HG03342 (cell line): ENCODE results near the gene EXOC6B.

Source experiments
- ATAC-seq: cut with Tn5 transposase; IDR thresholded peaks from one replicate; pipeline ENCODE4 v1.9.1; 2021; ENCODE audit warnings: mild to moderate bottlenecking, moderate library complexity; ENCODE audit not compliant: unreplicated experiment

The EXOC6B gene

GRCh38 chr2:72139874-72140620 lies 685.8 kb downstream of the EXOC6B start:
- no peak for ATAC-seq

GRCh38 chr2:72139471-72139873 lies 686.4 kb downstream of the EXOC6B start:
- ATAC-seq, result no peak

- ATAC-seq, result no peak
Measured at GRCh38 chr2:72138921-72139381, 686.9 kb downstream of the EXOC6B start.

GRCh38 chr2:72138011-72138881 lies 687.6 kb downstream of the EXOC6B start:
- no peak for ATAC-seq

GRCh38 chr2:72137498-72138010 lies 688.3 kb downstream of the EXOC6B start:
- ATAC-seq, result peak; percentile 85

- ATAC-seq, result peak; percentile 21
Measured at GRCh38 chr2:72136933-72137497, 688.8 kb downstream of the EXOC6B start.

- ATAC-seq, result no peak
Measured at GRCh38 chr2:72136331-72136730, 689.5 kb downstream of the EXOC6B start.

- ATAC-seq, result no peak
Measured at GRCh38 chr2:72135921-72136320, 689.9 kb downstream of the EXOC6B start.

- no peak for ATAC-seq
Measured at GRCh38 chr2:72134997-72135800, 690.6 kb downstream of the EXOC6B start.

GRCh38 chr2:72134408-72134996 lies 691.3 kb downstream of the EXOC6B start:
- ATAC-seq, result no peak

- no peak for ATAC-seq
Measured at GRCh38 chr2:72133721-72134407, 692.0 kb downstream of the EXOC6B start.

GRCh38 chr2:72132981-72133720 lies 692.7 kb downstream of the EXOC6B start:
- no peak for ATAC-seq

- no peak for ATAC-seq
Measured at GRCh38 chr2:72131916-72132841, 693.7 kb downstream of the EXOC6B start.

- no peak for ATAC-seq
Measured at GRCh38 chr2:72131371-72131891, 694.4 kb downstream of the EXOC6B start.

GRCh38 chr2:72130659-72131360 lies 695.0 kb downstream of the EXOC6B start:
- ATAC-seq, result no peak

- no peak for ATAC-seq
Measured at GRCh38 chr2:72129681-72130340, 696.0 kb downstream of the EXOC6B start.
